Adrenal gland (tissue), 12 donors: ENCODE measurements around the gene FUBP1. TPM values are rescaled to one million over a fixed set of nuclear protein-coding genes. Genes with fewer than 3 reads are reported as not detected.
"Not testable (repeated sequence)": the region's sequence is repeated elsewhere in the genome, so short reads cannot be mapped to it uniquely, and the experiment has no call there.

Experiments used
- DNase-seq, 7 donors: peaks; one replicate each; pipeline ENCODE4 v3.0.0-alpha.2; 2019 to 2020
- H3K27ac ChIP-seq, 5 donors: fragments of 200-600 bp; sonication (generic) in 4 of 5; 1 replicate in 3 of 5; 2 replicates in 2 of 5; pipeline versions ENCODE4 v1.5.1 to v1.8.0; 2016 to 2020; ENCODE audit warnings: mild to moderate bottlenecking in 1 of 5
- H3K27me3 ChIP-seq: fragments of 200-600 bp; 2 replicates; pipeline ENCODE4 v1.8.0; 2021
- H3K36me3 ChIP-seq, 2 donors: fragments of 200-600 bp; replicated peaks in 1 of 2; 1 replicate in 1 of 2; 2 replicates in 1 of 2; pipeline versions ENCODE4 v1.5.1 to v1.8.0; 2018 to 2022
- H3K4me1 ChIP-seq, 2 donors: fragments of 200-600 bp; replicated peaks in 1 of 2; 1 replicate in 1 of 2; 2 replicates in 1 of 2; pipeline versions ENCODE4 v1.5.1 to v1.8.0; 2018 to 2021
- H3K4me3 ChIP-seq, 4 donors: fragments of 200-600 bp; sonication (generic) in 3 of 4; one replicate each; pipeline ENCODE4 v1.5.1; 2016 to 2018
- H3K9me3 ChIP-seq, 3 donors: fragments of 200-600 bp; sonication (generic) in 1 of 3; replicated peaks in 1 of 3; 1 replicate in 2 of 3; 2 replicates in 1 of 3; pipeline versions ENCODE4 v1.5.1 to v1.8.0; 2016 to 2021
- CTCF ChIP-seq, 6 experiments: fragments of 450-650 bp in 4 of 6; fragments of 200-600 bp in 2 of 6; sonication (generic) in 1 of 6; IDR thresholded peaks; 1 replicate in 5 of 6; 2 replicates in 1 of 6; pipeline versions ENCODE4 v1.5.1 to v1.8.0; 2016 to 2021; ENCODE audit warnings: antibody characterized with exemption in 6 of 6, mild to moderate bottlenecking in 2 of 6, moderate library complexity in 1 of 6
- POLR2A ChIP-seq, 2 donors: fragments of 450-650 bp; IDR thresholded peaks; one replicate each; pipeline ENCODE4 v1.6.1; 2017; ENCODE audit warnings: antibody characterized with exemption in 2 of 2, mild to moderate bottlenecking in 2 of 2, moderate library complexity in 1 of 2
- WGBS, 4 donors: extraction: QIAGEN DNeasy Blood & Tissue Kit in 2 of 4; methylation state at CpG; one replicate each; pipeline versions ENCODE4 v1.1.5 to v1.1.7; 2013 to 2017; 5-methylcytosine and 5-hydroxymethylcytosine counted together
- intact Hi-C, 2 donors: fragments of 100-400 bp; cut with DNase I; formaldehyde crosslinking; loops; one replicate each; pipeline versions ENCODE4 v1.14.1 to v1.15.0; 2022 to 2023
- polyA plus RNA-seq, 3 donors: library from polyadenylated mRNA; stranded (reverse); fragments of 200-250 nt in 2 of 3; fragments of 350-450 nt in 1 of 3; fragmentation: Illumina TruSeq in 1 of 3; extraction: RNeasy Lipid Tissue Mini Kit (QIAGEN cat#74804) in 1 of 3; gene quantifications; one replicate each; pipeline ENCODE4 v1.2.3, GENCODE V29; 2013 to 2014
- total RNA-seq, 9 donors: library from RNA; depleted of rRNA in 4 of 9; stranded (reverse); fragments of >200 nt in 4 of 9; fragments of 120-200 nt in 1 of 9; fragmentation: NEBNext Ultra II Directional in 1 of 9; extraction: Animal tissue kit (Norgen Biotek cat#: 25700) in 1 of 9; gene quantifications; one replicate each; pipeline versions ENCODE4 v1.1.0 to v1.2.4, GENCODE V29; 2013 to 2023
- donor health status: healthy with polysubstance abuse.
- donor health status: Bipolar disorder and iron deficiency.
- donor health status: DM: yes; HTN: yes; CAD: no.
- donor health status: DM: no; HTN: no; CAD: no.
- donor health status: DM: no; HTN: no; CAD: no.
- donor health status: DM: yes; HTN: yes; CAD: no.

FUBP1 gene
- total and polyA plus RNA-seq, 12 donors = 37.3 to 177 (median 108) TPM

GRCh38 chr1:77987919-77988318 lies 9.0 kb upstream of the FUBP1 start:
- peaks cover 11 to 15% of the 10 kb centered on the region in 2 donors for H3K4me1 ChIP-seq
- TF ChIP-seq CTCF (IDR thresholded peaks at IDR 0.05) (no peak), POLR2A (IDR thresholded peaks at IDR 0.05) (no peak)
- no peak overlapping the region for H3K27ac ChIP-seq
- H3K4me3 ChIP-seq = no peak overlapping the region
- intact Hi-C loops = no loop called here
- H3K27me3 ChIP-seq = no peaks in the 10 kb centered on the region
- DNase-seq = no peak
- no peaks in the 10 kb centered on the region for H3K36me3 ChIP-seq
- 88 to 95% (median 91%) methylated on average over 2 of the region's 2 CpGs for WGBS, 4 donors
- H3K9me3 ChIP-seq = no peaks in the 10 kb centered on the region

DNA sequence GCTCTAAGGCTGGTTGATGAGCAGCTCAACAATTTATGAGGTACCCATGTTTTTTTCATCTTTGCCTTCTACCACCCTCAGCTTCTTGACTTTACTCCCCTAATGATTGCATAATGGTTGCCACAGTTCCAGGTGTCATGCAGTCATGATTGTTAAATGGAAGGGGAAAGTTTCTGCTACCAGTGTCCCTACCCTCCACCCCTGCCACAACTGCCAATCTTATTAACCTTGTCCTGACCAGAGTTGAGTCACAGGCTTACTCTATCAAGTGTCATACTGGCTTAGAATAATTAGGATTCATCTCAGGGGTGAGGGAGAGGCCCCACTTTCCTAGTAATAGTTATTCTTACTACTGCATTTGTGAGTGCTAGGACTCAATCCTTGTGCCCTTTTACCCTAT lies 7.9 kb upstream of the FUBP1 start:
- H3K9me3 ChIP-seq = no peaks in the 10 kb centered on the region
- H3K27ac ChIP-seq = no peak overlapping the region
- no peak overlapping the region for H3K4me3 ChIP-seq
- no peaks in the 10 kb centered on the region for H3K36me3 ChIP-seq
- no peak for DNase-seq
- TF ChIP-seq CTCF (IDR thresholded peaks at IDR 0.05) (no peak), POLR2A (IDR thresholded peaks at IDR 0.05) (no peak)
- H3K27me3 ChIP-seq = no peaks in the 10 kb centered on the region
- H3K4me1 ChIP-seq = peaks cover 11 to 15% of the 10 kb centered on the region in 2 donors
- intact Hi-C loops = no loop called here

DNA sequence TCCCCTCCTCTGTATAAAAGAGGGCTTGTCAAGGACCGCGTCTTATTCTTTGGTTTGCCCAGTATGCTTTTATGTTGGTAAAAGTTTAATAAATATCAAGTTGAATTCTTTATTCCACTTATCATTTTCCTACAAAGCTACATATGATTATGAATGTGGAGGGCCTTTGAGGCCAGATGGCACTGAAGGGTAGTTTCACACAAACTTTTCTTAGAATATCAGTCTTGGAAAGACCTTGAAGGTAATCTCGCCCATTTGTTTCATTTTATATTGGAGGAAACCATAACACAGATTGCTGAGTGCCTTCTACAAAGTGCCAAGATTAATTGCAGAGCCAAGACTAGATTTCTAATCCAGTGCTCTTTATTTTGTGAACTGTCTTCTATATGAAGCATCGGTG lies 5.8 kb upstream of the FUBP1 start:
- H3K9me3 ChIP-seq = no peaks in the 10 kb centered on the region
- WGBS, 4 donors = 72 to 81% (median 77%) methylated on average over 4 of the region's 4 CpGs
- no peaks in the 10 kb centered on the region for H3K27me3 ChIP-seq
- peaks cover 18 to 33% of the 10 kb centered on the region in 2 donors for H3K4me1 ChIP-seq
- no peak for DNase-seq
- no peak overlapping the region for H3K4me3 ChIP-seq
- H3K27ac ChIP-seq = peak overlapping the region in 3 of 5 donors; percentile 15 to 31 (median 21)
- intact Hi-C loops = no loop called here
- H3K36me3 ChIP-seq = no peaks in the 10 kb centered on the region
- TF ChIP-seq CTCF (IDR thresholded peaks at IDR 0.05) (no peak), POLR2A (IDR thresholded peaks at IDR 0.05) (no peak)

DNA sequence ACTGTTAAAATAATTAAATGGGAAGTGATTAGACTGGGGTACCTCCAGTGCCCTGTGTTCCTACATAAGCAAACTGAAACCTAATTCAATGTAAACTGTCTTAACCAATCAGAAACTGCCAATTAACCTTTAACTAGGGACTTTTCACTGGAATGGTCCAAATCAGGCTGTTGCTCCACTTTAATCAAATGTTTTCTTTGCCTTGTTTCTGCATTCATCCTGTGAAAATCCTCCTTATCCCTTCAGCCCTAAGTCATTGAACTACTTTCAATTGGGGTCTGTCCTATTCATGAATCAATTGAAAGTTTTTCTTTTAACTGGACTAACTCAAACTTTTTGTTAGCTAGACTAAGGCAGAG lies 5.1 kb upstream of the FUBP1 start:
- no peak for TF ChIP-seq POLR2A (IDR thresholded peaks at IDR 0.05)
- TF ChIP-seq CTCF (IDR thresholded peaks at IDR 0.05) = no peak
- H3K4me3 ChIP-seq = no peak overlapping the region
- DNase-seq = no peak
- H3K27ac ChIP-seq = peak overlapping the region in 2 of 5 donors; percentile 31 to 37
- H3K27me3 ChIP-seq = no peaks in the 10 kb centered on the region
- intact Hi-C loops = no loop called here
- H3K36me3 ChIP-seq = no peaks in the 10 kb centered on the region
- H3K4me1 ChIP-seq = peaks cover 18 to 33% of the 10 kb centered on the region in 2 donors
- no peaks in the 10 kb centered on the region for H3K9me3 ChIP-seq

GRCh38 chr1:77983352-77983996 lies 4.6 kb upstream of the FUBP1 start:
- H3K9me3 ChIP-seq, H3K4me3 ChIP-seq, H3K36me3 ChIP-seq, intact Hi-C loops, H3K27me3 ChIP-seq, DNase-seq: not testable (repeated sequence)
- Histone ChIP-seq H3K4me1 (peaks cover 18 to 33% of the 10 kb centered on the region in 2 donors), H3K27ac (peak overlapping the region in 2 of 5 donors; percentile 31 to 37)
- 83 to 91% (median 86%) methylated on average over 7 to 8 of the region's 8 CpGs for WGBS, 4 donors
